OCI-LY7 (cell line): ENCODE data around the gene SDHAF4.

Experiments used
- CTCF ChIP-seq: fragments of 200-600 bp; sonication (generic); conservative IDR thresholded peaks from 2 replicates; pipeline ENCODE4 v1.5.1; 2014; ENCODE audit warnings: mild to moderate bottlenecking, antibody characterized with exemption, low read length, moderate library complexity, mixed read lengths
- EZH2phosphoT487 ChIP-seq: fragments of 200-600 bp; sonication (generic); IDR thresholded peaks from 2 replicates; pipeline ENCODE4 v1.6.1; 2018; ENCODE audit warnings: low read depth, borderline replicate concordance, mild to moderate bottlenecking, mixed run types, antibody characterized with exemption, low read length, moderate library complexity, mixed read lengths

GRCh38 chr6:70622461-70622860 is 55.7 kb downstream of the SDHAF4 start:
- no peak for TF ChIP-seq CTCF
- TF ChIP-seq EZH2phosphoT487, result no peak
